CD4-positive, alpha-beta T cell treated with Interleukin-10 for 1 hour (primary cell): ENCODE results near the gene NNMT.

ENCODE experiments used
- DNase-seq: peaks from one replicate; pipeline ENCODE4 v3.0.0-alpha.2; 2020

Gene NNMT

DNA sequence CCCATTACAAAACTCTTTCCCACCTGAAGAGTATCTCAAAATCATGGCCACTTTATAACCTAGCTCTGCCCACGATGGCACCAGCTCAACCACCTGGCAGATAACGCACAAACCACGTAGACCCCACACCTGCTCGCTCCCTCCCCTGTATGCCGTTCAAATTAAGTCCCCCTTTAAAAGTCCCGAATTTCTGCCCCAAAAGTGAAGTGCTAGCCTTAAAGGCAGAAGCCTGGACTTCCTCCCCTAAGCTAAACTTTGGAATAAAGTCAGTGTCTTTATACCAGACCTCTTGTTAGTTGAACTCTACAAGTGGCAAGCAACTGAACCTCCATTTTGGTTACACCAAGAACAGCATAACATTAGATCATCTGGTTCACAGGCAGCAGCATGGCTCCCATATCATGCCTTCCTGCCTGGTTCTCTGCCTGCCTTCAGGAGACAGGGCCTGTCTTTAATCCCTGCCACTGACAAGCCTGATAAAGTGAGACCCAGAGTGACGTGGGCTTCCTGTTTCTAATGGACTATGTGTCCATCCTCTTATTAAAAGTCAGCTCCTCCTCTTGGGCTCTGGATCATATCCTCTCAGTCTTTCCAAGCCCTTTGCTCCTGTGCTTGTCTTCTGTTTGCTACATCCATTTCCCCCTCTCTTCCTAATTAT is 32.6 kb upstream of the NNMT start:
- no peak for DNase-seq

GRCh38 chr11:114264381-114264780 is 31.8 kb upstream of the NNMT start:
- DNase-seq, result no peak

GRCh38 chr11:114265122-114265878 is 30.9 kb upstream of the NNMT start:
- no peak for DNase-seq

DNA sequence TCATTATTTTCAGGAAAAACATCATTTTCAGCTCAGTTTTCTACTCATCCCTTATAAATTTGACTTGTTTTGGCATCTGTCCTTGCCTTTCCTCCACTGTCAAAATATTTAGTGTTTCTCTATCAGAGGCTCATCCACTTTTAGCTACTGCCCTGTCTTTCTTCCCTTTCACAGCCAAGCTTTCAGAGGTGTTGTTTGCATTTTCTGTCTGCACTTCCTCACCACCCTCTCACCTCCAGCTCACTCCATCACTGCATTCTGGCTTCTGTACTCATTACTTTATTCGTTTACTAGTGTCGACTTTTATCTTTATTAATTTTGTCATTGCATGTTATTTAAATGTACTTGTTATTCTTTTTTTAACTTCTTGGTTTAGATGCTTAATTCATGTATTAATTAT is 26.7 kb upstream of the NNMT start:
- DNase-seq, result no peak

DNA sequence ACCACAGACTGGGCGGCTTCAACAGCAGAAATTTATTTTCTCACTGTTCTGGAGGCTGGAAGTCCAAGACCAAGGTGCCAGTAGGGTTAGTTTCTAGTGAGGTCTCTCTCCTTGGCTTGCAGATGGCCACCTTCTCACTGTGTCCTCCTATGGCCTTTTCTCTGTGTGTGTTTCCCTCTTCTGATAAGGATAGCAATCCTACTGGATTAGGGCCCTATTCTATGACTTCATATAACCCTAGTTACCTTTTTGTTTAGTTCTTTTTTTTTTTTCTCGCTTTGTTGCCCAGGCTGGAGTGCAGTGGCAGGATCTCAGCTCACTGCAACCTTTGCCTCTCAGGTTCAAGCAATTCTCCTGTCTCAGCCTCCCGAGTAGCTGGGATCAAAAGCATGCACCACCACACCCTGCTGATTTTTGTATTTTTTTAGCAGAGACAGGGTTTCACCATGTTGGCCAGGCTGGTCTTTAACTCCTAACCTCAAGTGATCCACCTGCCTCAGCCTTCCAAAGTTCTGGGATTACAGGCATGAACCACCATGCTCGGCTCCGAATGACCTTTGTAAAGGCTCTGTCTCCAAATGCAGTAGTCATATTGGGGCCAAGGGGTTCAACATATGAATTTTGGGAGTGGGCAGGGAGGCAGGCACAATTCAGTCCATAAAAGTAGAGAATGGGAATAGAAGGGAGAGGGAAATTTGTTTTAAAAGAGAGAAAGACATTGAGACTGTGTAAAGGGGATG is 25.5 kb upstream of the NNMT start:
- DNase-seq, result no peak

DNA sequence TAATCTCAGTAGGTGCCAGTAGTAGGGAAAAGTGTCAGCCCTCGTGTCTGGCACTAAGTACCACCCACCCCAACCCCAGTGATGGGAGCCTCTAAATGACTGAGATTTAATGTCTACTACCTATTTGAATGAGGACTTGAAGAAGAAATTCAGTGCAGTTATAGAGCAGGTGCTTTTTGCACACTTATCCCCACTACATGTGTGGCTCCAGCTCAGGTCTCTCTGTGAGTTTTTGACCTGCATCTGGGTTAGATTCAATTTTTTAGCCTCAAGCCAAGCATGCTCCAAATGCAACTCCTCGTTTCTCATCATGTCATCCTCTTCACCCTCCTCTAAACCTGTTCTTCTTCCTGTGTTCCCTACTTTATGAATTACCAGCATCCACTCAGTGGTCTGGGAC is 24.9 kb upstream of the NNMT start:
- DNase-seq, result no peak

GRCh38 chr11:114272311-114272710 is 23.9 kb upstream of the NNMT start:
- DNase-seq, result no peak

DNA sequence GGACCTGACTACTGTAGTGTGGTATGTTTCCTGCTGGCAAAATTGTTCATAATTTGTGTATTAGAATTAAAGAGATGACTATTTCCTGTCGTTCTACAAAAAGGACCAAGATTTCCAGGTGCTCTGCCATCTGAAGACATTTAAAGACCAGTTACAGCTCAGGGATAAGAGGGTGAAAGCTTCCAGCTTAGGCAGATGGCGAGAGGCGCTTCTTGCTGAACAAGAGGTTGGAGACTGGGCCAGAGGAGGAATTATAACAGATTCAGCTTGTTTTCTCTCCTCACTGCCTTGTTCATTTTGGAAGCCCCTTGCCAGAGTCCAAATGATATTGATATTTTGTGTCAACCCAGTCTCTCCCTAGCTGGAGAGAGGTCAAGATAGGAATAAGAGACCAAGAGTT is 23.1 kb upstream of the NNMT start:
- no peak for DNase-seq

- DNase-seq, result no peak
Measured at GRCh38 chr11:114273890-114274635, 22.1 kb upstream of the NNMT start.

- DNase-seq, result no peak
Measured at GRCh38 chr11:114274637-114275036, 21.6 kb upstream of the NNMT start.

- no peak for DNase-seq
Measured at GRCh38 chr11:114275280-114275679, 20.9 kb upstream of the NNMT start.

DNA sequence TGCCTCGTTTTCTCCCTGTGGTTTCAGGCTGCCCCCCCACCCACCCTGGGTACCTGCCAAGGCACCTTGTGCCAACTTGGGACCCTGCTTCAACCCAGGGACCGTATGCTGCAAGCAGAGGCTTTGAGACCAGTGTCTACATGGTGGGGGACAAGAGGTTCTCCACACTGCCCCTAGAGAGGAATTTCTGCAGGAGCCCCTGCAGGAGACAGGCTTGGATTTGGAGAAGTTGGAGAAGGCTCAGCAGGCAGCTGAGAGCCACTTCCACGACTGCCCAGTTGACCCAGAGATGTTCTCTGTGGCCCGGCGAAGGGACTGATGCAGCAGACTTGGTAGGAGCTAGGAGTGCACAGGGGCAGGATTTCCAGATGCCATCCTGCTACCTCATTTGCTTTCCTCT is 20.1 kb upstream of the NNMT start:
- no peak for DNase-seq

DNA sequence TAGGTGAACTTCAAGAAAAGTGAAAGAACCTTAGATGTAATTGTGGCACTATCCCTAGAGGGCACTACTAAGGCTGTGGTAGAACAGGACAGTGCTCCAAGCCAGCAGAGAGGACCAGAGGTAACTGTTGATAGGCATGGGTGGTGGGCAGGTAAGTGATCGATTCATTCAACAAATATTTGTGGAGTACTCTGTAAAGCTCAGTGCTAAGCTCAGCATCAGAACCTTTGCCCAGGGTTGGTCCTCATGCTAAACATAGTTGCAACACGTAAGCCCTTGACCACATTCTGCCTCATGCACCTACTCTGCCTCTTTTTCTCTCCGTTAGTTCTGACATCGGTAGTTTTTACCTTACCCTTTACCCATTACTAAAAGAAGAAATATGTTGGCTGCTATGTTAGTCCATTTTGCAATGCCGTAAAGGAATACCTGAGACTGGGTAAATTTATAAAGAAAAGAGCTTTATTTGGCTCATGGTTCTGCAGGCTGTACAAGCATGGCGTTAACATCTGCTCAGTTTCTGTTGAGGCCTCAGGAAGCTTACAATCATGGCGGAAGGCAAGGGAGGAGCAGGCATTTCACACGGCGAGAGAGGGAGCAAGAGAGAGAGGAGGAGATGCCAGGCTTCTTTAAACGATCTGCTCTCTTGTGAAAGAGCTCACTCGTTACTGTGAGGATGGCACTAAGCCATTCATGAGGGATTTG is 18.4 kb upstream of the NNMT start:
- DNase-seq, result no peak

DNA sequence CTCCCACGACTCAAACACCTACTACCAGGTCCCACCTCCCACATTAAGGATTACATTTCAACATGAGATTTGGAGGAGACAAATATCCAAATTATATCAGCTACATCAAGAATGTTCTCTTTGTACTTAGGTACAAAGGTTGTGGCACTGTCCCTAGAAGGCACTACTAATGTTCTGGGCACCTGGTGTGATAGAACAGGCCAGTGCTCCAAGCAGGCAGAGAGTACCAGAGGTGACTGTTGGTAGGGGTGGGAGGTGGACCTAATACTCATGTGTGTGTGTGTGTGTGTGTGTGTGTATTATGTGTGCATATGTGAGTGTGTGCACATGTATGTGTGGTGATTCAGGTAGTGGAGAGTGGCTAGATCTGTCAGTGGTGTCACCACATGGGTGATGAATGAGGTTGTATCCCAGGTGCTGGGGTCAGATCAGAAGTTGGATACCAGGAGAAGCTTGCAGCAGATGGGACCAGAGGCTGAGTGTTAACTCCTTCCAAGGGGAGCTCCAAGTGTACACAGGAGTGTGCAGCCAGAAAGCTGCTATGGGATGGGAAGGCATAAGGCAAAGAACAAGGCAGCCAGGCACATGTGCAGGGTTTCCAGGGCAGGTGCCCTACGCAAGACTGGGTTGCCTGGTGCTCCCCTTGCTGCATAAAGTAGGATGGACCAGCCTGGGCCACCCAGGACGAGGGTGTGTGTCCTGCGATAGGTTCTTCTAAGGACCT is 17.7 kb upstream of the NNMT start:
- DNase-seq, result no peak

DNA sequence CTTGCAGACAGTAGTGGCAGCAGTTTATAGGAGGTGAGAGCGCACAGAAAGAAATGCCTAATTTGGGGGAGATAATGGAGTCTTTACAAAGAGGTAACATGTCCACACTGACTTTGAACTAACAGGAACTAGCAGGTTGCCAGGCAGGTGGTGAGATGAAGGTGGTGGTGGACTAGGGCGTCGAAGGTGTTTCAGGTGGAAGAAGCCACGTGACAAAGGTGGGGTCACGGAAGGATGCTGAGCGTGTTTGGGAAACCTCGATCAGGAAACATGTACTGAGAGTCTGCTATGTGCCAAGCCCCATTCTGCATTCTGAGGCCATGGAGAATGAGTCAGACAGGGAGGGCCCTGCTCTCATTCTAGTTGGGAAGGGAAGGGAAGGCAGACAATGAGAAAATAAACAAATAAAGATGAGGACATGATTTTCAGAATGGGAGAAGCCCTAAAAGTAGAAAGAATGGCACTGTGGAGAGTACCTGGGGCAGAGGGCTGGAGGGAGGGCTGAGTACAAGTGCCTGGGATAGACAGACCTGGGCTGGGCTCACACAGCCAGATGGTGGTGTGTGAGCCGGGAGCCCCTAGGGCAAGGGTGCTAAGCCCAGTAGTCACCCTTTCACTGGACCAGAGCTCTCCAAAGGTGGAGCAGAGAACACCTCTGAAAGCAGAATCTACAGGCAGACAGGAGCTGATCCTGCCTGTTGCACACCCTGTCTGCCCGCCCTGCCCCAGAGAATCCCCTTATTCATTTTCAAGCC is 16.2 kb upstream of the NNMT start:
- no peak for DNase-seq

- no peak for DNase-seq
Measured at GRCh38 chr11:114280696-114281095, 15.5 kb upstream of the NNMT start.

GRCh38 chr11:114281388-114281956 is 14.7 kb upstream of the NNMT start:
- DNase-seq, result no peak

DNA sequence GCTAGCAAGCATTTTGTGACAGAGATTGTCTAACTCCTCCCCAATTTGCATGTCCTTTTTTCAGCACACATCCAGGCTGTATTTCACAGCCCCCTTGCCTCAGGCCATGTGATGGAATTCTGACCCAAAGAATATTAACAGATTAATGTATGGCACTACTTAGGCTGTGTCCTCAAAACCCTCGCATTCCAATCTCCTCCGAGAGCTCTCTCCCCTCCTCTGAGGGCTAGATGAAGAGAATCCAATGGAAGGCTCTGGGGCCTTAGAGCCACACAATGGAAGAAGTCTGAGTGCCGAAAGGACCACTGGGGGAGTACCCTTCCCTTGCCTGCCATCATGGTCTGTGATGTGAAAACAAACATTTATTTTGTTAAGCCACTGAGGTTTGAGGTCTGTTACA is 13.7 kb upstream of the NNMT start:
- no peak for DNase-seq

- DNase-seq, result no peak
Measured at GRCh38 chr11:114283422-114283821, 12.8 kb upstream of the NNMT start.

GRCh38 chr11:114284021-114284420 is 12.2 kb upstream of the NNMT start:
- no peak for DNase-seq

DNA sequence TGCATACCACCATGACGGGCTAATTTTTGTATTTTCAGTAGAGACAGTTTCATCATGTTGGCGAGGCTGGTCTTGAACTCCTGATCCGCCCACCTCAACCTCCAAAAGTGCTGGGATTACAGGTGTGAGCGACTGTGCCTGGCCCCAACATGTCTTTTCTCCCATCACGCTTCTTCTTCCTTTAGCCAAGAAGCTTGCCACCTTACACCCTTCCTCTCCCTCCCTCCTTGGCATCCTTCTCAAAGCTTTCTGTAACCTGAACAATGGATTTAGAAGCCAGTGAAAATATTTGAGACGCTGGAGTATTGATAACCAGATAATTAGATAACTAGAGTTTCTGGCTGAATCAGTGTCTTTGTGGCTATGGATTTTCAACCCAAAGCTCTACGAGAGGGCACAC is 11.3 kb upstream of the NNMT start:
- no peak for DNase-seq
